GM04504 (cell line): ENCODE measurements around the gene KDM8.
"Not testable (repeated sequence)": the region's sequence is repeated elsewhere in the genome, so short reads cannot be mapped to it uniquely, and the experiment has no call there.

Experiments
- DNase-seq: peaks from one replicate; pipeline ENCODE4 v3.0.0-alpha.2; 2012; ENCODE audit warnings: low read depth

KDM8 gene

GRCh38 chr16:27243725-27244362, 40.5 kb downstream of the KDM8 start:
- DNase-seq, result no peak

GRCh38 chr16:27244363-27244755, 41.0 kb downstream of the KDM8 start:
- no peak for DNase-seq

- peak; percentile 73 for DNase-seq
Observed at GRCh38 chr16:27245276-27246172, 42.2 kb downstream of the KDM8 start.

- no peak for DNase-seq
Observed at GRCh38 chr16:27246439-27246838, 43.1 kb downstream of the KDM8 start.

- not testable (repeated sequence) for DNase-seq
Observed at GRCh38 chr16:27247076-27247475, 43.8 kb downstream of the KDM8 start.

GRCh38 chr16:27248036-27248435, 44.7 kb downstream of the KDM8 start:
- no peak for DNase-seq

GRCh38 chr16:27248886-27249285, 45.6 kb downstream of the KDM8 start:
- not testable (repeated sequence) for DNase-seq

GRCh38 chr16:27251541-27252205, 48.3 kb downstream of the KDM8 start:
- no peak for DNase-seq

- no peak for DNase-seq
Observed at GRCh38 chr16:27252206-27252585, 48.9 kb downstream of the KDM8 start.

- DNase-seq, result peak; percentile 48
Observed at GRCh38 chr16:27253526-27253930, 50.2 kb downstream of the KDM8 start.

- no peak for DNase-seq
Observed at GRCh38 chr16:27254262-27254811, 51.0 kb downstream of the KDM8 start.

- DNase-seq, result no peak
Observed at GRCh38 chr16:27256861-27257260, 53.5 kb downstream of the KDM8 start.

- DNase-seq, result no peak
Observed at GRCh38 chr16:27257271-27257670, 53.9 kb downstream of the KDM8 start.

GRCh38 chr16:27258241-27258734, 55.0 kb downstream of the KDM8 start:
- DNase-seq, result no peak

GRCh38 chr16:27259710-27260109, 56.4 kb downstream of the KDM8 start:
- DNase-seq, result no peak

- not testable (repeated sequence) for DNase-seq
Observed at GRCh38 chr16:27262904-27263423, 59.6 kb downstream of the KDM8 start.

- no peak for DNase-seq
Observed at GRCh38 chr16:27264151-27264550, 60.8 kb downstream of the KDM8 start.

GRCh38 chr16:27265982-27266381, 62.7 kb downstream of the KDM8 start:
- DNase-seq, result no peak

GRCh38 chr16:27267037-27267677, 63.8 kb downstream of the KDM8 start:
- no peak for DNase-seq

GRCh38 chr16:27268376-27269299, 65.3 kb downstream of the KDM8 start, which contains the start of gene NSMCE1:
Gene NSMCE1 (minus strand): TSS chr16:27268772. CDS start chr16:27257570, 11,202 bp downstream.
- DNase-seq, result peak; percentile 89
